Spleen (tissue), 11 donors: Measurements from ENCODE around the gene XPC. TPM values are rescaled to one million over a fixed set of nuclear protein-coding genes. Genes with fewer than 3 reads are reported as not detected.
"Not testable (repeated sequence)": the region's sequence is repeated elsewhere in the genome, so short reads cannot be mapped to it uniquely, and the experiment has no call there.

Experiments used
- DNase-seq: peaks from one replicate; pipeline ENCODE4 v3.0.0-alpha.2; 2020
- H3K27ac ChIP-seq, 8 donors: fragments of 200-600 bp; sonication (generic) in 7 of 8; 1 replicate in 4 of 8; 2 replicates in 4 of 8; pipeline versions ENCODE4 v1.5.0 to v1.8.0; 2016 to 2021; ENCODE audit warnings: inconsistent platforms in 4 of 8, mild to moderate bottlenecking in 4 of 8, moderate library complexity in 1 of 8
- H3K27me3 ChIP-seq, 7 donors: fragments of 200-600 bp; sonication (generic) in 6 of 7; replicated peaks in 1 of 7; 1 replicate in 4 of 7; 2 replicates in 3 of 7; pipeline versions ENCODE4 v1.5.0 to v1.8.0; 2016 to 2021; ENCODE audit warnings: inconsistent platforms in 3 of 7, mild to moderate bottlenecking in 1 of 7
- H3K36me3 ChIP-seq, 6 donors: fragments of 200-600 bp; sonication (generic) in 5 of 6; 1 replicate in 4 of 6; 2 replicates in 2 of 6; pipeline versions ENCODE4 v1.5.0 to v1.8.0; 2016 to 2021; ENCODE audit warnings: inconsistent platforms in 2 of 6
- H3K4me1 ChIP-seq, 6 donors: fragments of 200-600 bp; sonication (generic) in 5 of 6; 1 replicate in 3 of 6; 2 replicates in 3 of 6; pipeline versions ENCODE4 v1.5.0 to v1.8.0; 2016 to 2021; ENCODE audit warnings: inconsistent platforms in 3 of 6
- H3K4me3 ChIP-seq, 8 donors: fragments of 200-600 bp; sonication (generic) in 7 of 8; 1 replicate in 4 of 8; 2 replicates in 4 of 8; pipeline versions ENCODE4 v1.5.0 to v1.8.0; 2016 to 2021; ENCODE audit warnings: inconsistent platforms in 4 of 8, mild to moderate bottlenecking in 4 of 8, moderate library complexity in 2 of 8
- H3K9me3 ChIP-seq, 8 donors: fragments of 200-600 bp; sonication (generic) in 7 of 8; 1 replicate in 4 of 8; 2 replicates in 4 of 8; pipeline versions ENCODE4 v1.5.0 to v1.8.0; 2016 to 2021; ENCODE audit warnings: inconsistent platforms in 4 of 8
- POLR2A ChIP-seq, 3 donors: fragments of 450-650 bp; IDR thresholded peaks; one replicate each; pipeline ENCODE4 v1.5.1; 2017; ENCODE audit warnings: antibody characterized with exemption in 3 of 3, mild to moderate bottlenecking in 1 of 3
- POLR2AphosphoS5 ChIP-seq, 3 donors: sonication (generic); formaldehyde crosslinking; IDR thresholded peaks; one replicate each; pipeline ENCODE4 v1.5.1; 2017; ENCODE audit warnings: antibody characterized with exemption in 3 of 3
- WGBS, 5 donors: extraction: QIAGEN DNeasy Blood & Tissue Kit in 3 of 5; methylation state at CpG; one replicate each; pipeline versions ENCODE4 v1.1.5 to v1.1.7; 2013 to 2018; 5-methylcytosine and 5-hydroxymethylcytosine counted together
- intact Hi-C: fragments of 100-400 bp; cut with DNase I; formaldehyde crosslinking; loops from one replicate; pipeline ENCODE4 v1.15.0; 2023; ENCODE audit warnings: low total_unique reads
- polyA plus RNA-seq, 3 donors: library from polyadenylated mRNA; stranded (reverse); fragments of 200-250 nt; gene quantifications; one replicate each; pipeline ENCODE4 v1.2.1, GENCODE V29; 2013
- total RNA-seq, 7 donors: library from RNA; depleted of rRNA in 3 of 7; stranded (reverse); fragments of >200 nt in 3 of 7; fragmentation: NEBNext Ultra II Directional in 4 of 7; extraction: Animal tissue kit (Norgen Biotek cat#: 25700) in 4 of 7; gene quantifications; one replicate each; pipeline versions ENCODE4 v1.1.0 to v1.2.1, GENCODE V29; 2016 to 2021
- TF ChIP-seq, protein P1 (sequence below), 11 experiments: fragments of 200-600 bp in 7 of 11; fragments of 450-650 bp in 4 of 11; sonication (generic) in 4 of 11; IDR thresholded peaks in 8 of 11; conservative IDR thresholded peaks in 3 of 11; 1 replicate in 7 of 11; 2 replicates in 4 of 11; pipeline versions ENCODE4 v1.4.0 to v1.8.0; 2016 to 2021; ENCODE audit warnings: antibody characterized with exemption in 11 of 11, inconsistent platforms in 4 of 11, mild to moderate bottlenecking in 1 of 11
- donor health status: healthy with polysubstance abuse.
- donor health status: DM: no; HTN: no; CAD: no; lungs with moderate emphysema.
- donor health status: DM: no; HTN: no; CAD: no.
- donor health status: Bipolar disorder and iron deficiency.
- donor health status: healthy.
- donor health status: DM: no; HTN: no; CAD: no.
- donor health status: DM: yes; HTN: yes; CAD: no.

XPC gene
- total and polyA plus RNA-seq, 10 donors, result 16.1 to 65.6 (median 47.3) TPM

DNA sequence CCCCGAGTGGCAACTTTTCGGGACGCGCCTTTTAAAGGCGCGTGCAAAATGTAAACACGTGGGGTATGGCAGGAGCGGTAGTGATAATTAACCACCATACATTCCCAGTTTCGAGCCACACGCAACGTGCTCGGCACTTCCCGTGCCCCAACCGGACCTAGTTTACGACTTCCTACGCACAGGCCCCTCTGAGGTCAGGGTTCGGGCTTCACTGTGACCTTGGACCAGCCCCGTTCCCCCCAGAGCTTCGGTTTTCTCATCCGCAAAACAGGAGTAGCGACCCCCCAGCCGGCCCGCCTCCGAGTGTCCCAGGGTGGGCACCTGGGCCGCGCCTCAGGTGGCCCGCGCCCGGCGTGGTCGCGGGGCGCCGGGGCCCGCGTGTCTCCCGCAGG is 54.2 kb downstream of the XPC start:
- H3K9me3 ChIP-seq, result no peaks in the 10 kb centered on the region
- intact Hi-C loops, result loop anchor here (5.0 to 10.0 kb wide), 2 partner anchors 53 to 229 kb away; partner anchors contain the start of genes LSM3 and XPC
- 0 to 1% (median 0%) methylated on average over 16 to 37 of the region's 37 CpGs for WGBS, 5 donors
- H3K27ac ChIP-seq, result peak overlapping the region; percentile 66 to 96 (median 92)
- H3K4me3 ChIP-seq, result peak overlapping the region; percentile 84 to 98 (median 94)
- TF ChIP-seq POLR2AphosphoS5 (IDR thresholded peaks at IDR 0.05) (no peak), POLR2A (IDR thresholded peaks at IDR 0.05) (no peak)
- TF ChIP-seq, protein P1, sequence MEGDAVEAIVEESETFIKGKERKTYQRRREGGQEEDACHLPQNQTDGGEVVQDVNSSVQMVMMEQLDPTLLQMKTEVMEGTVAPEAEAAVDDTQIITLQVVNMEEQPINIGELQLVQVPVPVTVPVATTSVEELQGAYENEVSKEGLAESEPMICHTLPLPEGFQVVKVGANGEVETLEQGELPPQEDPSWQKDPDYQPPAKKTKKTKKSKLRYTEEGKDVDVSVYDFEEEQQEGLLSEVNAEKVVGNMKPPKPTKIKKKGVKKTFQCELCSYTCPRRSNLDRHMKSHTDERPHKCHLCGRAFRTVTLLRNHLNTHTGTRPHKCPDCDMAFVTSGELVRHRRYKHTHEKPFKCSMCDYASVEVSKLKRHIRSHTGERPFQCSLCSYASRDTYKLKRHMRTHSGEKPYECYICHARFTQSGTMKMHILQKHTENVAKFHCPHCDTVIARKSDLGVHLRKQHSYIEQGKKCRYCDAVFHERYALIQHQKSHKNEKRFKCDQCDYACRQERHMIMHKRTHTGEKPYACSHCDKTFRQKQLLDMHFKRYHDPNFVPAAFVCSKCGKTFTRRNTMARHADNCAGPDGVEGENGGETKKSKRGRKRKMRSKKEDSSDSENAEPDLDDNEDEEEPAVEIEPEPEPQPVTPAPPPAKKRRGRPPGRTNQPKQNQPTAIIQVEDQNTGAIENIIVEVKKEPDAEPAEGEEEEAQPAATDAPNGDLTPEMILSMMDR (IDR thresholded peaks at IDR 0.05 in 8 of 11, conservative IDR thresholded peaks at IDR 0.05 in 3 of 11), result no peak
- peaks cover 0 to 54% (median 10%) of the 10 kb centered on the region in 6 donors for H3K36me3 ChIP-seq
- H3K4me1 ChIP-seq, result peaks cover 22 to 53% (median 47%) of the 10 kb centered on the region in 6 donors
- DNase-seq, result peak; percentile 95
- no peaks in the 10 kb centered on the region for H3K27me3 ChIP-seq

DNA sequence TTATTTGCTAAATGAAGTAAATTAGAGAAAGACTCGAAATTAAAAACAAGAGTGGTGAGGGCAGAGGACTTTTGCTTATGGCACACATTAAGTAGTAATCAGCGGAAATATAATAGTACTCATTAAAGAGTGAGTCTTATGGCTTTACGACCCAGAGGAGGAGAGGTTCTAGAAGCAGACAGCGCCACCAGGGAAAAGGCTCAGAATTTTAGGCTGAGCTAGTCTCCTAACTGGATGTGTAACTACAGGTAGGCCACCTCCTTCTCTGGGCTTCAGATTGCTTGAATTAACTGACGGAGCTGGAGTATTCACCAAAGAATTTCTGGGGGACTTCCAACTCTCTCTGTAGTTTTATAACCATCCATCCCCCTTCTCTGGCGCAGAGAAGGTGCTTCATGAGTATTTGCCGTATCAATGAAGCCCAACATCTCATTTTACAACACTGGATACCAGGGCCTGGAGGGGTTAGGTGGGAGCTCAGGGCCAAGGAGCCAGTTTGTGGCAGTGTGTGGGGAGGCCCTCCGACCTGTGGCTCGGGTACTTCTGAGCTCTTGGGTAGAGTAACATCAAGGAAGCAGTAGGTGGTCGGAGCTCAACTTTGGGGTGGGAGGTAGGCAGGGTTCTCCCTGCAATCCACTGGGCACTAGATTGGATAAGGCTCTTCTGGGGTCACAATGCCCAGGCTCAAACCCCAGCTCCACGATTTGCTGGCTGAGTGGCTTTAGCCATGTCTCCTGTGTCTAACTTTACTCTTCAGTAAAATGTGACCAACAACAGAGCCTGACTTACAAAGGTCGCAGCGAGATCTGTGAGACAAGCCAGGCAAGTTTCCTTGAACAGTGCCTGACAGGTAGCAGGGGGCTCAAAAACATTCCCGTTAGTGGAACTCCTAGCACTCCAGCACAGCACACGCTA is 54.8 kb downstream of the XPC start:
- peak overlapping the region; percentile 66 to 96 (median 92) for H3K27ac ChIP-seq
- 51 to 61% (median 52%) methylated on average over 13 to 15 of the region's 15 CpGs for WGBS, 5 donors
- H3K4me1 ChIP-seq, result peaks cover 22 to 59% (median 47%) of the 10 kb centered on the region in 6 donors
- no peaks in the 10 kb centered on the region for H3K9me3 ChIP-seq
- DNase-seq, result no peak
- intact Hi-C loops, result loop anchor here (5.0 to 10.0 kb wide), 2 partner anchors 54 to 229 kb away; partner anchors contain the start of genes LSM3 and XPC
- TF ChIP-seq POLR2AphosphoS5 (IDR thresholded peaks at IDR 0.05), result no peak
- TF ChIP-seq, protein P1 (IDR thresholded peaks at IDR 0.05 in 8 of 11, conservative IDR thresholded peaks at IDR 0.05 in 3 of 11), result no peak
- no peak for TF ChIP-seq POLR2A (IDR thresholded peaks at IDR 0.05)
- peak overlapping the region; percentile 84 to 98 (median 94) for H3K4me3 ChIP-seq
- H3K36me3 ChIP-seq, result peaks cover 0 to 49% (median 4%) of the 10 kb centered on the region in 6 donors
- H3K27me3 ChIP-seq, result no peaks in the 10 kb centered on the region

DNA sequence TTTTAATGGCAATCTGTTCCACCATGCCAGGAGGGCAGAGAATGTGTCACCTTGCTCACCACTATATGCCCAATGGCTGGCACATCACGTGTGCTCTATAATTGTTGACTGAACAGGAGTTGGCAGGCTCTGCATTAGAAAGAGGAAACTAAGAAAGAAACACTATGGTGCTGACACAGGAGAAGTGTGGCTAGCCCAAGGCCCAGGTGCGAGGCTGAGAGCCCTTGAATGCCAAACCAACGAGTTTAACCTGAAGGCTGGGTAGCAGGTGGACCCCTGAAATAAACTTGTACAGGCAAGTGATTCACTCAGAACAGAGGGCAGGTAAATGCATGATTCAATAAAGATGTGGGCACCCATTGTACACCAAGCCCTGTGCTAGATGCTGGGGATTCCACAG is 56.1 kb downstream of the XPC start:
- Histone ChIP-seq H3K36me3 (peaks cover 0 to 42% (median 3%) of the 10 kb centered on the region in 6 donors), H3K27me3 (no peaks in the 10 kb centered on the region), H3K27ac (no peak overlapping the region), H3K4me3 (no peak overlapping the region), H3K9me3 (no peaks in the 10 kb centered on the region), H3K4me1 (peaks cover 22 to 54% (median 39%) of the 10 kb centered on the region in 6 donors)
- TF ChIP-seq, protein P1 (IDR thresholded peaks at IDR 0.05 in 8 of 11, conservative IDR thresholded peaks at IDR 0.05 in 3 of 11), result no peak
- TF ChIP-seq POLR2AphosphoS5 (IDR thresholded peaks at IDR 0.05), result no peak
- TF ChIP-seq POLR2A (IDR thresholded peaks at IDR 0.05), result no peak
- intact Hi-C loops, result loop anchor here (5.0 to 10.0 kb wide), 2 partner anchors 55 to 228 kb away; partner anchors contain the start of genes LSM3 and XPC
- WGBS, 5 donors, result 82 to 91% (median 84%) methylated on average over 3 of the region's 3 CpGs
- no peak for DNase-seq

DNA sequence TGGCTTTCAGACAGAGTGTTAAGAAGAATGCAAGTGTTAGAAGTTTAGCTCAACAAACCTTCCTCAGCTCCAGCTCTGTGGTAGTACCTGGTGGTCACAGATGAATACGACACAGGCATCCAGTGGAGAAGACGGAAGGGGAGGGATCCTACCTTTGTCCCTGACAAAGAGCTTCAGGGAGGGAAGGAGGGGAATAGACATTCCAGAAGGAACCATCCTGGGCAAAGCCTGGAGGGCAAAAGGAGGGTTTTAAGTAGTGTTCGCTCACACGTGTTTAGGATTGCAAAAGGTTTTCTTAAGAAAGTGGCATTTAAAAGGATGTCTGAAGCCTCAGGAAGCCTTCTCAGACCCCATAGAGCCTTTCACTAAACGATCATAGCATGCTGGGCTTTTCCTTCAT is 56.5 kb downstream of the XPC start:
- 89 to 97% (median 93%) methylated on average over 5 of the region's 5 CpGs for WGBS, 5 donors
- H3K4me3 ChIP-seq, result no peak overlapping the region
- peaks cover 22 to 49% (median 35%) of the 10 kb centered on the region in 6 donors for H3K4me1 ChIP-seq
- no peaks in the 10 kb centered on the region for H3K27me3 ChIP-seq
- DNase-seq, result no peak
- no peak overlapping the region for H3K27ac ChIP-seq
- H3K9me3 ChIP-seq, result no peaks in the 10 kb centered on the region
- intact Hi-C loops, result loop anchor here (5.0 to 10.0 kb wide), 2 partner anchors 55 to 227 kb away; partner anchors contain the start of genes LSM3 and XPC
- no peak for TF ChIP-seq POLR2A (IDR thresholded peaks at IDR 0.05)
- no peak for TF ChIP-seq POLR2AphosphoS5 (IDR thresholded peaks at IDR 0.05)
- TF ChIP-seq, protein P1 (IDR thresholded peaks at IDR 0.05 in 8 of 11, conservative IDR thresholded peaks at IDR 0.05 in 3 of 11), result no peak
- peaks cover 0 to 45% (median 3%) of the 10 kb centered on the region in 6 donors for H3K36me3 ChIP-seq

DNA sequence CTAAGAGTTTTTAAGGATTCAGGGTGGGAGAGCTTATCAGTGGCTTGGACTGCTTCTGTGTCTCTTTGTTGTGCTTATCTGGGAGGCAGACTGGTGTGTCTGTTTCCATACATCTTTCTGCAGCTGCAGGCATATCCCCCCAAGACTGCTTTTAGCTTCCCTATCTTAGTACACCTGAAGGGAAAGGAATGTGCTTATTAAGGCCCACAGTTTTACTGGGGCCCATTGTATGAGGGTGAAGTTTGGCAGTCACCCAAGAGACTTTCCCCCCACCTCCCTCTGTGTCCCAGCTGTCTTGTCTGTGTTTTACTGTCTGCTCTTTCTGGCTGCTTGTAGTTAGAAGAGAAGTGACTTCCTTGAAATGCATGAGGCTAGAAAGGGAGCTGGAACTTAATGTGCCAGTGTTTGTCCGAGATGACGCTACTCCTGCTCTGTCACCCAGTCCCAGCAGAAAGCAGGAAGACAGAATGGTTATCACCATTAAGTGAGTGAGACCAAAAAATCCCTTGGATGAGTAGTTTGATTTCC is 57.4 kb downstream of the XPC start:
- Histone ChIP-seq H3K36me3 (peaks cover 0 to 53% (median 9%) of the 10 kb centered on the region in 6 donors), H3K4me1 (peaks cover 13 to 41% (median 26%) of the 10 kb centered on the region in 6 donors)
- not testable (repeated sequence) for H3K4me3 ChIP-seq, H3K9me3 ChIP-seq, H3K27ac ChIP-seq, H3K27me3 ChIP-seq, DNase-seq
- 89 to 100% (median 94%) methylated on average over 2 of the region's 2 CpGs for WGBS, 5 donors
- intact Hi-C loops, result loop anchor here (5.0 to 10.0 kb wide), 2 partner anchors 56 to 226 kb away; partner anchors contain the start of genes LSM3 and XPC
